Nucleus accumbens (tissue), 56 donors: ENCODE measurements around the gene COMTD1.
A peak's percentile ranks its signal among the peaks of the same experiment; 100 is the strongest.
"Not testable (repeated sequence)": the region's sequence is repeated elsewhere in the genome, so short reads cannot be mapped to it uniquely, and the experiment has no call there.

Experiments used
- DNase-seq, 56 donors: peaks; one replicate each; lab custom pipeline; 2025; lab: John Stamatoyannopoulos, UW

COMTD1 gene

GRCh38 chr10:75199949-75200348 lies 35.8 kb downstream of the COMTD1 start:
- not testable (repeated sequence) for DNase-seq

GRCh38 chr10:75197906-75198305 lies 37.9 kb downstream of the COMTD1 start:
- peak in 37 of 56 donors; percentile 1 to 64 (median 25) for DNase-seq

GRCh38 chr10:75197066-75197465 lies 38.7 kb downstream of the COMTD1 start:
- DNase-seq: no peak

GRCh38 chr10:75195035-75195763 lies 40.6 kb downstream of the COMTD1 start:
- DNase-seq: no peak

GRCh38 chr10:75194625-75195024 lies 41.1 kb downstream of the COMTD1 start:
- not testable (repeated sequence) for DNase-seq

GRCh38 chr10:75191821-75192568 lies 43.8 kb downstream of the COMTD1 start:
- DNase-seq: no peak

GRCh38 chr10:75189266-75190096 lies 46.3 kb downstream of the COMTD1 start:
- DNase-seq: no peak

- not testable (repeated sequence) for DNase-seq
These were observed 47.2 kb downstream of the COMTD1 start for GRCh38 chr10:75188522-75188921.

- peak in 18 of 56 donors; percentile 1 to 33 (median 8) for DNase-seq
These were observed 47.8 kb downstream of the COMTD1 start for GRCh38 chr10:75187961-75188426.

- no peak for DNase-seq
These were observed 49.4 kb downstream of the COMTD1 start for GRCh38 chr10:75186310-75186709.
